ENCODE measurements around the gene LTF.
"Not testable (repeated sequence)": the region's sequence is repeated elsewhere in the genome, so short reads cannot be mapped to it uniquely, and the experiment has no call there.

Gene LTF

GRCh38 chr3:46498916-46499519 lies 34.3 kb upstream of the LTF start:
- Histone ChIP-seq H3K4me3 (ENCODE audit: low read length) (no peak overlapping the region), H3K9me3 (ENCODE audit: control insufficient read depth, low read length) (no peaks in the 10 kb centered on the region), H3K27me3 (ENCODE audit: control insufficient read depth, insufficient read depth, low read length) (peaks cover 4% of the 10 kb centered on the region), H3K36me3 (ENCODE audit: control insufficient read depth, insufficient read depth, low read length) (no peaks in the 10 kb centered on the region), H3K9ac (ENCODE audit: low read length) (no peak overlapping the region), H3K4me1 (ENCODE audit: control insufficient read depth, insufficient read depth, low read length) (no peaks in the 10 kb centered on the region)

DNA sequence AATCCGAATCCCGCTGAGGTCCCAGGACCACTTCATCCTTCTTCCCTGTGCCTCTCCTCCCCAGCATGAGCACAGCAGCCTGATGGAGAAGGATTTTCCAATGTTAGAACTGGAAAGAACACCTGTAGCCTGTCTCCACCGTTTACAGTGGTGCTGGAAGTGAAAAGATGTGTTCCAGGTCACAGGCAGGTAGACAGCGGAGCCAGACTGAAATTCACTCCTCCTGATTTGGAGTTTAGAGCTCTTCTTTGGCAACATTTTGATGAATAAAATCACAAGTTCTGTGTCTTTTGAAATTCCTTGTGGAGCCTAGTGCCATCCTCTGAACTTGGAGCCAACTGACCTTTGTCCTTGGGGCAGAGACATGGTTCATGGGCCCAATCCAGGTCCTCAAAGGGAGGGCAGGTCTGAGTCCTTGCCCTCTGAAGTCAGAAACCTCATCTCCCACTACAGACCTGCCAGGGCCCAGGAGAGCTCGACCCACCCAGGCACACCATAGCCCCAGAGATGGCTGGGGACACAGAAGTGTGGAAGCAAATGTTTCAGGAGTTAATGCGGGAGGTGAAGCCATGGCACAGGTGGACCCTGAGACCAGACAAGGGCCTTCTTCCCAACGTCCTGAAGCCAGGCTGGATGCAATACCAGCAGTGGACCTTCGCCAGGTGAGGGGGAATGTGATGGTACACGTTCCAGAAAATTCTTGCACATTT lies 33.0 kb upstream of the LTF start, which contains the start of gene RTP3:
Gene RTP3, plus strand, starts transcription at position 421 of the 710 bp plus-strand sequence. Its CDS starts 87 bp downstream, at position 508.
- Histone ChIP-seq H3K4me1 (ENCODE audit: control insufficient read depth, insufficient read depth, low read length) (no peaks in the 10 kb centered on the region), H3K27me3 (ENCODE audit: control insufficient read depth, insufficient read depth, low read length) (peaks cover 4% of the 10 kb centered on the region), H3K9me3 (ENCODE audit: control insufficient read depth, low read length) (no peaks in the 10 kb centered on the region), H3K4me3 (ENCODE audit: low read length) (no peak within 1 kb of the TSS), H3K36me3 (ENCODE audit: control insufficient read depth, insufficient read depth, low read length) (no peaks in the 10 kb centered on the region), H3K9ac (ENCODE audit: low read length) (no peak within 1 kb of the TSS)

- peaks cover 4% of the 10 kb centered on the region for H3K27me3 ChIP-seq (ENCODE audit: control insufficient read depth, insufficient read depth, low read length)
- no peaks in the 10 kb centered on the region for H3K4me1 ChIP-seq (ENCODE audit: control insufficient read depth, insufficient read depth, low read length)
- no peaks in the 10 kb centered on the region for H3K36me3 ChIP-seq (ENCODE audit: control insufficient read depth, insufficient read depth, low read length)
- no peaks in the 10 kb centered on the region for H3K9me3 ChIP-seq (ENCODE audit: control insufficient read depth, low read length)
- H3K9ac ChIP-seq (ENCODE audit: low read length), result no peak overlapping the region
- no peak overlapping the region for H3K4me3 ChIP-seq (ENCODE audit: low read length)
Observed at GRCh38 chr3:46496746-46497555, 32.2 kb upstream of the LTF start.

GRCh38 chr3:46495901-46496456 lies 31.3 kb upstream of the LTF start:
- Histone ChIP-seq H3K4me1 (ENCODE audit: control insufficient read depth, insufficient read depth, low read length) (no peaks in the 10 kb centered on the region), H3K36me3 (ENCODE audit: control insufficient read depth, insufficient read depth, low read length) (no peaks in the 10 kb centered on the region), H3K9ac (ENCODE audit: low read length) (no peak overlapping the region), H3K9me3 (ENCODE audit: control insufficient read depth, low read length) (no peaks in the 10 kb centered on the region), H3K27me3 (ENCODE audit: control insufficient read depth, insufficient read depth, low read length) (peaks cover 4% of the 10 kb centered on the region), H3K4me3 (ENCODE audit: low read length) (no peak overlapping the region)

GRCh38 chr3:46494491-46494890 lies 29.8 kb upstream of the LTF start:
- H3K36me3 ChIP-seq (ENCODE audit: control insufficient read depth, insufficient read depth, low read length); H3K9me3 ChIP-seq (ENCODE audit: control insufficient read depth, low read length); H3K4me1 ChIP-seq (ENCODE audit: control insufficient read depth, insufficient read depth, low read length); H3K27me3 ChIP-seq (ENCODE audit: control insufficient read depth, insufficient read depth, low read length); H3K4me3 ChIP-seq (ENCODE audit: low read length); H3K9ac ChIP-seq (ENCODE audit: low read length): not testable (repeated sequence)

DNA sequence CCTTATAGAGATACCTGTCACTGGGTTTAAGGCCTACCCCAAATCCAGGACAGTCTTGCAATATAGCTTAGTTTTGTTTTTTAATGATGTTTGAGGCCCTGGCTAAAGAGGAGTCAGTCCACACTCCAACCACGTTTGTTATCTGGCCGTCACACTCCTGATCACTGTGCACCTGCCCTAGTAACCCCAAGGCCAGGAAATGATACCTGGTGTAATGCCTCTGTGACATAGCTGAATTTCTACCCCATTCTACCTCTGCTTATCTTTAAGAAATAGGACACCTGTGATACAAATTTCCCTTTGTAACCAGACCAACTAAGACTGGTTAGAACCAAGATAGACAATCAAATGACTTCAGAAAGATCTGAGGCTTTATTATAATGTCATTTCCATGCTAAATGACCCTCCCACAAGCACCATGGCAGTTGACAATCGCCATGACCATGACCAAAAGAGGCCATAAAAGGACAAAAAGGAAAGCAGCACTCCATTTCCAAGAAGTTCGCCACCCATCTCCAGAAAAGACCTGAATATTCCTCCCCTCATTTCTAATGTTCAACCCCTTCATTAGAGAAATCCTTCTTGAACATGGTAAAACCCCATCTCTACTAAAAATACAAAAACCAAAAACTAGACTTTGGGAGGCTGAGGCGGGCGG lies 28.3 kb upstream of the LTF start:
- Histone ChIP-seq H3K27me3 (ENCODE audit: control insufficient read depth, insufficient read depth, low read length) (peaks cover 4% of the 10 kb centered on the region), H3K9ac (ENCODE audit: low read length) (no peak overlapping the region), H3K9me3 (ENCODE audit: control insufficient read depth, low read length) (no peaks in the 10 kb centered on the region), H3K4me3 (ENCODE audit: low read length) (no peak overlapping the region), H3K36me3 (ENCODE audit: control insufficient read depth, insufficient read depth, low read length) (no peaks in the 10 kb centered on the region), H3K4me1 (ENCODE audit: control insufficient read depth, insufficient read depth, low read length) (peaks cover 7% of the 10 kb centered on the region)

DNA sequence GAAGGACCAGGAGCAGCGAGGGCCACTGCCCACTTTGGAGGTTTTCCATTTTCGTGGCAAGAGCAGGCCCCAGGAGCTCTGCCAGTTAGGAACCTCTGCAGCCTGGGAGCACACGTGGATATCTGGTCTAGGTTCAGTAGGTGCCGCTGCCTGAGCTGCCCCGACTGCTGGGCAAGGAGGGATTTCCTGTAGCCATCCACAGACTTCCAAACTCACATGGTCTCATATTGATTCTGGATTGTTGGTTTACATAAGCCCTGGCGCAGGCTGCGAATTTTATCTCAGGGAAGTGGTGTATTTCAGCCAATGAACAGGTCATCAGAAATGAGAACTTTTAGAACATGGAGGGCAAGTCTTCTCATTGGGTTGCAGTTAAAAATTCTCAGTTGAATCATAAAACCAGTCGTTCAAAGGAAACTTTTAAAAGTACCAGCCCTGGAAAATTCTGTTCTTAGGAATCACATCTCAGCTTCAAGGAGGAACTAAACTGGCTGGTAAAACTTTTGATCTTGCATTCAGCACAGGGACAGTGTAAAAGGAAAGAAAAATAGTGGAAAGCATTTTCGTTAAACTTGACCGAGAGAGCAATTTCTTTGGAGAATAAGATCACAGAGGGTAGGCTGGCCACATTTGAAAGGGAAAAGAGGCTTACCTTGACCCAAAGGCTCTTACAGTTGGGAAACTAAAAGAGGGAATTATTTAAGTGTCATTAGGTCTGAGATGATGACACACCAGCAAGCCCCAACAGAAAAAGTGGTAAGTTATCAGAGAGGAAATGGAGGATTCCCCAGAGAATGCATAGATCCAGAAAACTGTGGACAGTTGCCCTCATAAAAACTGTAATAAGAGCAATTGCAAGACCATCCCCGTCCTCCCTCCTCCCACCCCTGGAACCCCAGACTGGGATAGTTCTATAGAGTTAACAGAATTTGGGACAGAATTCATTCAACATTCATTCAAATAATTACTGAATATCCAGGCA lies 26.7 kb upstream of the LTF start:
- Histone ChIP-seq H3K36me3 (ENCODE audit: control insufficient read depth, insufficient read depth, low read length) (no peaks in the 10 kb centered on the region), H3K4me3 (ENCODE audit: low read length) (no peak overlapping the region), H3K9me3 (ENCODE audit: control insufficient read depth, low read length) (no peaks in the 10 kb centered on the region), H3K4me1 (ENCODE audit: control insufficient read depth, insufficient read depth, low read length) (peaks cover 7% of the 10 kb centered on the region), H3K9ac (ENCODE audit: low read length) (no peak overlapping the region), H3K27me3 (ENCODE audit: control insufficient read depth, insufficient read depth, low read length) (no peaks in the 10 kb centered on the region)

DNA sequence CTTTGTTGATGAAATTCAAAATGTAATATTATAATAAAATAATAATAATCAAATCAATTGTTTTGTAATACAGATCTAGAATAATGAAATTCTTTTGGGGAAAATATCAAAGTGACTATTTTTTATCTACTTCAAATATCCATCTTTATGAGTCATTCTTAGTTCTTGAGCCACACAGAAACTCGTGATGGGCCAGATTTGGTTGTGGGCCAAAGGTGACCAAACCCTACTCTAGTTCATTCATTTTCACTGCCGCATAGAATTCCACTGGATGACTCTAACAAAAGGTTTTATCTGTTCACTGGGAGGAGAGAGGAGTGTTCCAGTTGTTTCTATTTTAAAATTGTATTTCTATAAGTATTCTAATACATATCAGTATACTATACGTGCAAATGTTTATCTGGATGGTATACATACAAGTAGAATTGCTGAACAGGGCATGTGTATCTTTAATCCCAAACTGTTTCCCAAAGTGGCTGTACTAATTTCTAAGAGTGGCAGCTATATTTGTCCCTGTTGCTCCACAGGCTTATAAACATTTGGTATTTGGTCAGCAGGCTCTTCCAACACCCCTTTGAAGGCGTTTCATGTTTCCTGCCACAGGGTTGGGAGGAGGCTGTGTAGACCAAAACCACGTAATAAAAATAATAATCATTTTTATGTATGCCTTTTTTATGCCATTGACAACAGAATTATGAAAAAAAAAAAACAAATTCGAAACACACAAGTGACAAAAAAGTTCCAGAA lies 25.8 kb upstream of the LTF start:
- Histone ChIP-seq H3K36me3 (ENCODE audit: control insufficient read depth, insufficient read depth, low read length) (no peaks in the 10 kb centered on the region), H3K27me3 (ENCODE audit: control insufficient read depth, insufficient read depth, low read length) (no peaks in the 10 kb centered on the region), H3K4me3 (ENCODE audit: low read length) (no peak overlapping the region), H3K9me3 (ENCODE audit: control insufficient read depth, low read length) (no peaks in the 10 kb centered on the region), H3K4me1 (ENCODE audit: control insufficient read depth, insufficient read depth, low read length) (peaks cover 9% of the 10 kb centered on the region), H3K9ac (ENCODE audit: low read length) (no peak overlapping the region)

DNA sequence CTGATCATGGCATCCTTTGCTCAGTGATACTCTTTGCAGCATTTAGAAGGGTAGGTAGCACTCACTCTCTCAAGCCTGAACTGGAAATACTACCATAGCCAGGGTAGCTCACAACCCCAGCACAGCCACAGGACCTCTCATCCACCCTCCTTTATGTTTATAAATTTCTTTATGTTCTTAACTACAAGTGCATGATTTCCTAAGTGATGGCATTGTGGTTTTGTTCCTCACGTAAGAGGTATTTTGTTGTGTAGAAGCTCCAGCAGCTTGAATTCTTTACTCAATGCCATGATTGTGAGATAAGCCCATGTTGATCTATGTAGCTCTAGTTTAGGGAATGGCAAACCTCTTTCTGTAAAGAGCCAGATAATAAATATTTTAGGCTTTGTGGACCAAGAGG lies 25.2 kb upstream of the LTF start:
- no peak overlapping the region for H3K9ac ChIP-seq (ENCODE audit: low read length)
- H3K4me1 ChIP-seq (ENCODE audit: control insufficient read depth, insufficient read depth, low read length), result peaks cover 15% of the 10 kb centered on the region
- no peaks in the 10 kb centered on the region for H3K9me3 ChIP-seq (ENCODE audit: control insufficient read depth, low read length)
- H3K4me3 ChIP-seq (ENCODE audit: low read length), result no peak overlapping the region
- no peaks in the 10 kb centered on the region for H3K36me3 ChIP-seq (ENCODE audit: control insufficient read depth, insufficient read depth, low read length)
- H3K27me3 ChIP-seq (ENCODE audit: control insufficient read depth, insufficient read depth, low read length), result no peaks in the 10 kb centered on the region

GRCh38 chr3:46489381-46489780 lies 24.7 kb upstream of the LTF start:
- no peak overlapping the region for H3K9ac ChIP-seq (ENCODE audit: low read length)
- H3K9me3 ChIP-seq (ENCODE audit: control insufficient read depth, low read length), result no peaks in the 10 kb centered on the region
- peaks cover 20% of the 10 kb centered on the region for H3K4me1 ChIP-seq (ENCODE audit: control insufficient read depth, insufficient read depth, low read length)
- no peaks in the 10 kb centered on the region for H3K27me3 ChIP-seq (ENCODE audit: control insufficient read depth, insufficient read depth, low read length)
- H3K36me3 ChIP-seq (ENCODE audit: control insufficient read depth, insufficient read depth, low read length), result no peaks in the 10 kb centered on the region
- no peak overlapping the region for H3K4me3 ChIP-seq (ENCODE audit: low read length)

All from mucosa of stomach (tissue), 1 donor.